Right lung (tissue), 10 donors: ENCODE data around the gene SRRM5. TPM values are rescaled to one million over a fixed set of nuclear protein-coding genes. Genes with fewer than 3 reads are reported as not detected.
A peak's percentile ranks its signal among the peaks of the same experiment; 100 is the strongest.
"Not testable (repeated sequence)": the region's sequence is repeated elsewhere in the genome, so short reads cannot be mapped to it uniquely, and the experiment has no call there.

ENCODE experiments used
- DNase-seq, 2 donors: peaks; one replicate each; pipeline ENCODE4 v3.0.0-alpha.2; 2013
- long read RNA-seq, 8 donors: transcript quantifications; one replicate each; lab custom pipeline, GENCODE V29; 2026
- polyA plus RNA-seq, 5 donors: library from polyadenylated mRNA; unstranded; fragments of 120-200 nt; gene quantifications; one replicate each; pipeline versions ENCODE4 v1.2.1 to v1.2.3, GENCODE V29; 2013; ENCODE audit warnings: inconsistent platforms in 1 of 5, low replicate concordance in 1 of 5; ENCODE audit not compliant: insufficient read length in 5 of 5, insufficient read depth in 1 of 5

The SRRM5 gene, protein sequence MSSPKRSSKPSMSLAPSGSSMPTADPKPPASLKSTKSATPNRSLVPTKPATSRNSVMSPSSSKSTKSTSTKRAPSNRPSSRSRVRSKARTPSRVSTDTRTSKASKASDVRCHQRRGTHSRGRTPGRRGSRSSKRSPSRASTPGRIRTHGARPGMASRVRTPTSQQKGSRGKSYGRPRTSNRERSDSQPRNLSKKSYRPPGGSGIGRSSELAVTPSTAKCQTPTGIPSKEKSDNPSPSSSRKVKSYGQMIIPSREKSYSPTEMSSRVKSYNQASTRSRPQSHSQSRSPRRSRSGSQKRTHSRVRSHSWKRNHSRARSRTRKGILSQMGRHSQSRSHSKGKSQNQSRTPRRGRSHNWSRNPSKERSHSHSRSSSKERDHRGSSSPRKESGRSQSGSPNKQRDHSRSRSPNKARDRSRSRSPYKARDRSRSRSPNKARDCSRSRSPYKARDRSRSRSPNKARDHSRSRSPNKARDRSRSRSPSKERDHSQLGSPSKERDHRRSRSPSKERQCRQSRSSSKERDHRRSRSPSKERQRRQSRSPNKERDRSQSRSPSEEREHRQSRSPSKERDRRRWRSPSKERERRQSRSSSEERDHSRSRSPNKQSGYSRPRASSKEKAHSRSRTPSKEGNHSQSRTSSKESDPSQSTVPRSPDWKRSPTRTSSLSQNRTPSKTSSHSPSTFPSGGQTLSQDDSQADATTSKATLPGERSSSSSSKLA
- 1 to 10 TPM; 1.6 to 3.0 (median 1.7) TPM for polyA plus RNA-seq
- long read RNA-seq, donor 1, partial matches to known transcripts, result 58 of 231 reads
- long read RNA-seq, donor 1, other reads (novel, unspliced or antisense), result 169 of 231 reads
- long read RNA-seq, donor 2, partial matches to known transcripts, result 31 of 135 reads
- long read RNA-seq, donor 2, other reads (novel, unspliced or antisense), result 102 of 135 reads
- long read RNA-seq, donor 3, partial matches to known transcripts, result 0 of 4 reads
- long read RNA-seq, donor 3, other reads (novel, unspliced or antisense), result 0 of 4 reads
- long read RNA-seq, donor 4, partial matches to known transcripts, result 166 of 166 reads
- long read RNA-seq, donor 4, other reads (novel, unspliced or antisense), result 0 of 166 reads
- long read RNA-seq, donor 5, partial matches to known transcripts, result 0 of 2 reads
- long read RNA-seq, donor 5, other reads (novel, unspliced or antisense), result 0 of 2 reads
- long read RNA-seq, donor 6, result 0 reads
- long read RNA-seq, donor 7, partial matches to known transcripts, result 200 of 428 reads
- long read RNA-seq, donor 7, other reads (novel, unspliced or antisense), result 227 of 428 reads
- long read RNA-seq, donor 8, partial matches to known transcripts, result 30 of 114 reads
- long read RNA-seq, donor 8, other reads (novel, unspliced or antisense), result 84 of 114 reads

DNA sequence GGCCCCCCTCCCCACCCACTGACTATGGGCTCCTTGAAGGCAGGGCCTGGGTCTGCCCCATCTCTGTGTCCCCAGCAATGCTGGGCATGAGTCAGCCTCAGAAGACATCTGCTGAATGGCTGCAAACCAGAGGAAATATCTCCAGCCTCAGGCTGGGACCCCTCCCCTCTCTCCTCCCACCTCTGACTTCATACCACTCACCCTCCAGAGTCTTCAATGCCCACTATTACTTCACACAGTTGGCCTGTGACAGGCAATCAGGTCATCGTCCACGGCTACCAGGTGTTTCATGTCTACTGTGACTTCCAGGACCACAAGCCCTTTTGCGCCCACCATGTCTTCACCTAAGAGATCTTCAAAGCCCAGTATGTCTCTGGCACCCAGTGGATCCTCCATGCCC lies at the start of gene SRRM5:
TSS of gene SRRM5 (plus strand) at position 301 of the 400 bp plus-strand sequence. CDS start at position 335, 34 bp downstream.
- DNase-seq, result no peak

DNA sequence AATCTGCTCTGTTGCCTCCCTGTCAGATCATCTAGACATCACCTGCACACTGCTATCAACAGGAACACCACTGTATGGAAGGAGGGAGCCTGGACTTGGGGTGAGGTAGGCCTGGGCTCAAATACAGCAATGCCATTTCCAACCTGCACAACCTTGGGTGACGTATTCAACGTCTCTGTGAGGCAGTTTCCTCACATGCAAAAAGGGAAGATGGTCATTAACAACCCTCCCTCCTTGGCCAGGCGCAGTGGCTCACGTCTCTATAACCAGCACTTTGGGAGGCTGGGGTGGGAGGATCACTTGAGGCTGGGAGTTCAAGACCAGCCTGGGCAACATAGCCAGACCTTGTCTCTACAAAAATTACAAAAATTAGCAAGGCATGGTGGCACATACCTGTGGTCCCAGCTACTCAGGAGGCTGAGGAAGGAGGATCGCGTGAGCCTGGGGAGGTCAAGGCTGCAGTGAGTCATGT lies 49.6 kb upstream of the SRRM5 start:
- no peak for DNase-seq

DNA sequence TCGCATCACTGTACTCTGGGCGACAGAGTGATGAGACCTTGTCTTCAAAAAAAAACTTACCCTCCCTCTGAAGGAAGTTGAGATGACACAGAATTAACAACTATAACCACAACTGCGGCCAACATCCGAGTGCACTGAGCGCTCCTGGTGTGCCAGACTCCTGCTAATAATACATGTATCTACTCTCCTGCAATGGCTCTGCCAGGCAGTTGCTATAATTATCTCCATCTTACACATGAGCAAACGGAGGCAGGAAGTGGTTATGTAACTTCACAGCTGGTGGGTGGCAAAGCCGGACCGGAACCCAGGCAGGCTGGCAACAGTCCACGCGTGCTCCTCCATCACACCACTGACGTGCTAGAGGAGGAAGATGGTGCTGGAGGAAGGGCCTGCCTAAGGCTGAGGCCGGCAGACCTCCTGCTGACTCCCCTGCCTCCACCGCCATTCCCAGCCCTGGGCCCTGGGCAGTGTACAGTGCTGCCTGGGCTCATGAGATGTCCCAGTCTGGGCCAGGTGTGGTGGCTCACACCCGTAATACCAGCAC lies 49.1 kb upstream of the SRRM5 start:
- peak in 1 of 2 donors; percentile 31 for DNase-seq

DNA sequence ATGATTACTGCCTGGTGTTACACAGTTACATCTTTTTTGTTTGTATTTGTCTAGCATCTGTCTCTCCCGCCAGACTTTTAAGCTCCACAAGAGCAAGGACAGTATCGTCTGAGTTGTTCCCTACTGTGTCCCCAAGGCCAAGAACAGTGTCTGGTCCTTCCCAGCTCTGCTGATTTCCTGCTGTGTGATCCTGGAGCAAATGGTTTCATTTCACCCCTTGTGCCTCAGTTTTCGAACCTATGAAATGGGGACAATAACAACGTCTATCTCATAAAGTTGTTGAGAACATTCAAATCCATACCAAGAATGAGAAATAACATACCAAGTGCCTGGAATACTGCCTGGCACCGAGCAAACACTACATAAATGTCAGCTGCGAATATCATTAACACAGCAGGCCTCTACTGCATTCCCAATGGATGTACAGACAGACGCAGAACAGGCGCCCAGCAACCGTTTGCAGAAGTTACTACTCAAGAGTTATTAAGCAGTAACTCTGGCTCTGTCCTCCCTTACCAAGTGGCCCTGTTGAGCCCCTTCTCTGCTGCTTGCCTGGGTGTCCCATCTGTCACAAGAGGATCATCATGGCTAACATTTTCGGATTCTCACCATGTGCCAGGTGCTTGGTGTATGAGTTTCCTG lies 48.0 kb upstream of the SRRM5 start:
- no peak for DNase-seq

DNA sequence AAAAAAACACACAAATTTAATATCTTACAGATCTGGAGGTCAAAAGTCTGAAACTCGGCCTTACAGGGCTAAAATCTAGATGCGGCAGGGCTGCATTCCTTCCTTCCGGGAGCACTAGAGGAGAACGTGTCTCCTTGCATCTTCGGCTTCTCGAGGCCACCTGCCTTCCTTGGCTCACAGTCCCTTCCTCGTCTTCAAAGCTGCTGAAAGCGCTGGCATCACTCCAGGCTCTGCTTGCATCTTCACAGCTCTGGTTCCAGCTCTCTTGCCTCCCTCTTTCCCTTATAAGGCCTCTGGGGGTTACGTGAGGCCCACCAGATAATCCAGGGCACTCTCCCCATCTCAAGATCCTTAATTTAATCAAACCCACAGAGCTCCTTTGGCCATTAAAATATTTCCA lies 47.1 kb upstream of the SRRM5 start:
- no peak for DNase-seq

DNA sequence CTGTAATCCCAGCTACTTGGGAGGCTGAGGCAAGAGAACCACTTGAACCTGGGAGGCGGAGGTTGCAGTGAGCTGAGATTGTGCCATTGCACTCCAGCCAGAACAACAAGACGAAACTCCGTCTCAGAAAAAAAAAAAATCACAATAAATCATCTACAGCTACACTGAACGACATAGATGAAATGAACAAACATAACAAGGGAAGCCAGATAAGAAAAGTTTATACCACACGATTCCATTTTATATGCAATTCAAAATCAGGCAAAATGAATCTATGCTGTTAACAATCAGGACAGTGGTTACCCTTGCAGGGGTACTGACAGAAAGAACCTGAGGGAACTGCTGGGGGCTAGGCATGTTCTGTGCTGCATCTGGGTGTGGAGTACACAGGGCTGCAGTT lies 42.2 kb upstream of the SRRM5 start:
- DNase-seq, result no peak

DNA sequence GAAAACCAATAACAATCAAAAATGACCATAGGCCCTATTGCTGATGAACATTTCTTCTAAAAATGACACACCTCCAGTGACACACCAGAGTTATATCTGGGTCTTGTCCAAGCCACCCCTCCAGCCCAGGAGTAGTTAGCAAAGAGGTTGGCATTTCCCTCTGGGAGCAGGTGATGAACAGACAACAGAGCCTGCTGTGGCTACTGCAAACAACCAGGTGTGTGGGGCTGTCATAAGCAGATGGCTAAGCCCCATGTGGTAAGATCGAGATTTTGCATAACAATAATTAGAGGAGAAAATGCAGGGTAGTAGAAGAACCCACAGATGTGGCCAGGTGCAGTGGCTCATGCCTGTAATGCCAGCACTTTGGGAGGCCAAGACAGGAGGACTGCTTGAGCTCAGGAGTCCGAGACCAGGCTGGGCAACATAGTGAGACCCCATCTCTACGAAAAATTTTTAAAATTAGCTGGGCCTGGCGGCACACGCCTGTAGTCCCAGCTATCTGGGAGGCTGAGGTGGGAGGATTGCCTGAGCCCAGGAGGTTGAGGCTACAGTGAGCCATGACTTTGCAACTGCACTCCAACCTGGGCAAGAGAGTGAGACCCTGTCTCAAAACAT lies 41.6 kb upstream of the SRRM5 start:
- no peak for DNase-seq

DNA sequence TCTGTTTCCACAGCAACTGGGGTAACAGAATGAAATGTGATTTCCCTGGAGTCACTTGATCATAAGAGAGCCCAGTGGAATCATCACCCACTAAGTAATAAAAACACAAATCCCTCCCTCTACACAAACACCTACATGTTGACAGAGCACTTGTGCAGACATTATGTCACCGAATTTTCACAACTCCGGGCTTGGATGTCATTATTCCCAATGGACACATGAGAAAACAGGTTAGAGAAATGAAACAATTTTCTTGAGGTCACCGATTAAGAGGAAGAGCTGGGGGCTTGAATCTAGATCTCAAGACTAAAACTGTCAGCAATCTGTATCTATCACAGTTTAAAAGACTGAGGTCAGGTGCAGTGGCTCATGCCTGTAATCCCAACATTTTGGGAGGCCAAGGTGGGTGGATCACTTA lies 39.7 kb upstream of the SRRM5 start:
- no peak for DNase-seq

DNA sequence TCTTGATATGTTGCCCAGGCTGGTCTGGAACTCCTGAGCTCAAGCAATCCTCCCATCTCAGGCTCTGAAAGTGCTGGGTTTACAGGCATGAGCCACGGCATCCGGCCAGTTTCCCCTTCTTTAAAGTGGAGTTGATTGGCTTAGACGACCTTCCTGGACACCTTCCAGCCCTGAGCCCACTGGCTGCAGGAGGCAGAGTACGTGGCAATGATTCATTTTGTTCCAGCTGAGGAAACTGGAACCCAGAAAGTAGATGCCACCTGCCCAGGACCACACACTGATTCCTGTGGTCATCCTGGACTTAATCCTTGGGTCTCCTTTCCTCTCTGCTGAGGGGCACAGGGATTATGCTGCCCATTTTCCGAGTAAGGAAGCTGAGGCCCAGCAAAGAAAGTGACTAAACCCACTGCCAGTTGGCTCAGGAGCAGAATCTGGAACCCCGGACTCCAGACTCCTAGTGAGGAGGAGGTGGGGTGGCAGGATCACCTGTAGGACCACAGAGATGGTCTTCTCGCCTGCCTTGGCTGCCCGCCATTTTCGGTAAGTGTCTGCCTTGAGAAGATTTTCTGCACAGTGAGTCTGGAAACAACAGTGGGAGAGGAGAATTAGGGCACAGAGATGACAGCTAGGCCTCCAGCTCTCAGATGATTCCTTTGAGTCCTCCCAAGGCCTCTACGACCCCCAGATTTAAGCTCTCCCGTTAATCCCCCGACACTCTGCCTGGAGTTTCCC lies 37.3 kb upstream of the SRRM5 start:
- DNase-seq, result no peak

DNA sequence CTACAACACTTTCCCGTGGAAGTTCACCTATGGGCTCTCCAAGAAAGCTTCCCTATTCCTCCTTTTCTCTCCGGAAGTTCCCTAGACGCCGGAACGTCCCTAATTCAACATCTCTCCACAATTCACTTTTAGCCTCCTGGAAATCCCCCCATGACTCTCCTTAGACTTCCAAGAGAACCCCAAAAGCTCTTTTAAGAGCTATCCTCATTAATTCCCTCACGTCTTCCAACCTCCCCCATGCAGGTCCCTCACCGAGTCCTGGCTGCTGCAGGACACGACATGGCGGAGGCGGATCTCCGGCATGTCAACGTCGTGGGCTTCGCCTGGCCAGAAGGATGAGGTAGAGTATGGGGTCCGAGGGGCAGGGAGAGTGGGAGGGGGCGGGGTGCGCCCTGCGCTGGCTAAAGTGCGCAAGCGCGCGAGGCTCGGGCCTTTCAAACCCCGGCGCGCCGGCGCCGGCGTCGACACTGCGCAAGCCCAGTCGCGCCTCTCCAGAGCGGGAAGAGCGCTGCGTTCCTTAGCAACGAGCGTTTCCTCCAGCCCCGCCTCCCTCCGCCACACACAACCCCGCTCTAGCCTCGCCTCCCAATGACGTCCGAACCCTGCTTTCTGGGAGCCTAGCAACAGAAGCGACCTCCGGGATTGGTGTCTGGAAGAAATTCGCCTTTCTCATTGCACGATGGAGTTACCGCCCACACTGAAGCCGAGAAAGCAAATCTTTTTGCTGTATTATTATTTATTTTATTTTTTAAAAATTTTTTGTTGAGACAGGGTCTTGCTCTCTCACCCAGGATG lies 36.5 kb upstream of the SRRM5 start, which contains the start of the genes PINLYP and XRCC1:
TSS of gene PINLYP (plus strand) at position 646 of the 795 bp plus-strand sequence. CDS start 1,391 bp downstream, outside the sequence.
TSS of gene XRCC1 (minus strand) at position 372 of the 795 bp plus-strand sequence. CDS start at position 303, 69 bp downstream.
- DNase-seq, result peak; percentile 98 to 99

DNA sequence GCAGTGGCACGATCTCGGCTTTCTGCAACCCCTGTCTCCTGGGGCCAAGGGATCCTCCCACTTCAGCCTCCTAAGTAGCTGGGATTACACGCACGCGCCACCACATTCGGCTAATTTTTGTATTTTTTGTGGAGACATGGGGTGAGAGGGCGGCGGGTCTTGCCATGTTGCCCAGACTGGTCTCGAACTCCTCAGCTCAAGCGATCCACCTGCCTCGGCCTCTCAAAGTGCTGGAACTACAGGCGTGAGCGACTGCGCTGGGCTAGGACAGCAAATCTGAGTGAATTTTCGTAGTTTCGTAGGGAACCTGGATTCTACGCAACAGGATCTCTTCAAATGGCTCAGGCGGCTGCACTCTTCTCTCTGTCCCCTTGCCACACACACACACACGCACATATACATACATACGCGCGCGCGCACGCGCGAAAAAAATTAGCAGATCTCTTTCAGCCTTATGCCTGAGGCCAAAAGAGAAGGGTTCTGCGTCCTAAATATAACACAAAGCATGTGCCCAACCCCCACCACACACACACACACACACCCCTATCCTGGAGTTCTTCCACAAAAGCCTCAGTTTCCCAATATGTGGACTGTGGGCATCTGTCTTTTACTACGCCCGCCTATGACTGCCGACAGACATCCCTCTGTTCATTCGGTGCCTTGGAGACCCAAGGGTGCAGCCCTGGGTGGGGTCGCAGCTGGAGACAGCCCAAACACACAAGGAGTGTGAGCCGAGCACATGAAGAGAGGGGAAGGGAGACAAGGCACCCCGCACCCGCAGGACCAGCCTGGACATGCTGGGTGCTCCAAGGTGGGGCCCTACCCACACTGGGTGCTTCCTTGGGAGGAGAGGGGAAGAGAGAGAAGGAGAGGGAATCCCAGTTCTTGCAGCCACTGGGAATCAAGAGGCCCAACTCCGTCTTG lies 35.7 kb upstream of the SRRM5 start:
- DNase-seq, result peak in 1 of 2 donors; percentile 25

DNA sequence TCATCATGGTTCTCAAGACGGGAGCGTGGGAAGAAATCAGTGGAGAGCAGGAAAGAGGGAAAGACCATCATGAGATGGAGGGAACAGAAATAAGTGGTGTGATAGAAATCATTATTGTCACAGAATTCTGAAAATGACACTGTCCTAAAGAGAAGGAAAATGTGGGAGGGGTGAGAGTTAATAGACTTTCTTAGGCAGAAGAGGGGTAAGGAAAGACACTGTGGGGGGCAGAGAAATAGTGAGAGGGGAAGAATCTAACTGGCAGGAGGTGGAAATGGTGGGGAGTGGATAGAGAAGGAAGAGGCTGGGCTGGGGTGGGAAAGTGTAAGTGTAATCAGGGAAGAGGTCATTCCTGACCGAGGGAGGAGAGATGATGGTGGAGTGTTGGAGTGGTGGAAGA lies 33.1 kb upstream of the SRRM5 start:
- DNase-seq, result no peak

DNA sequence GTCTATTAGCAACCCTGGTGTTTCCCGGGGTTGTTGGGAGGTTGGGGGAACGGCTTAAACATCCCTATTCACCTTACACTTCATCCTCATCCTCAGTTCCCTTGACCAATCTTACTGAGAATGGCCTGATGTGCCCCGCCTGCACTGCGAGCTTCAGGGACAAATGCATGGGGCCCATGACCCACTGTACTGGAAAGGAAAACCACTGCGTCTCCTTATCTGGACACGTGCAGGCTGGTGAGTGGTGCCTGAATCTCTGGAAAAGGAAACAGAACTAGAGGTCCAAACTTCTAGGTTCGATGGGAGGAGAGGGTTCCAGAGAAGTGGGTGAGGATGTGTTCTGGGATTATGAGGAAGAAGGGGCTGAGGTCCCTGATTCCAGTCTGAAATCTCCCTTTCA lies 30.4 kb upstream of the SRRM5 start:
- no peak for DNase-seq

DNA sequence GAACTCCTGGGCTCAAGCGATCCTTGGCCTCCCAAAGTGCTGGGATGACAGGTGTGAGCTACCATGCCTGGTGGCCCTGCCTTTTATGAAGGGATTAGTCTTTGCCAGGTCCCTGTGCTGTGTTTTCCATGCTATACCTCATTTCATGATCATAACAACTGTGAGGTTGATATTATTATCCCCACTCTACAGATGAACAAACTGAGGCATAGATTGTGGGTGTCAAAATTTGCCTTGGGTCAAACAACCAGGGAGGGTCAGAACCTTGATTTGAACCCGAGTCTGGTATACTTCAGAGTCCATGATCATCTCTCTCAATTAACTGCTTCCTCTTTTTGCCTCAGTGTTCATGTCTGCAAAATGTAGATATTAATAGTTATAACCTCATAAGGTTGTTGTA lies 29.4 kb upstream of the SRRM5 start:
- DNase-seq, result no peak

DNA sequence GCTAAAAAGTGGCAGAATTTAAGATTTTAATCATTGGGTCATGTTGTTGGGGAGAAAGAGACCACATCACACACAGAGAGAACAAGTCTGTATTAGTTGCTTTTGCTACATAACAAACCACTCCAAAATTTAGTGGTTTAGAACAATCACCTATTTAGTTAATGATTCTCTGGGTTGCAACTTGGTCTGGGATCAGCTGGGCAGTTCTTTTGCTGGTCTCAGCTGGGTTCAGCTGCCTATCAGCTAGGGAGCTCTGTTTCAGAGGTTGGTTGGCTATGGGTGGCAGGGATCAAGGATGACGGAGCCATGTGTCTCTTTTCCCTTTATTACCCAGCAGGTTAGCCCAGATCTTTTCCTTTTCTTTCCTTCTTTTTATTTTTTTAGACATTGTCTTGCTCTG lies 27.4 kb upstream of the SRRM5 start:
- no peak for DNase-seq

DNA sequence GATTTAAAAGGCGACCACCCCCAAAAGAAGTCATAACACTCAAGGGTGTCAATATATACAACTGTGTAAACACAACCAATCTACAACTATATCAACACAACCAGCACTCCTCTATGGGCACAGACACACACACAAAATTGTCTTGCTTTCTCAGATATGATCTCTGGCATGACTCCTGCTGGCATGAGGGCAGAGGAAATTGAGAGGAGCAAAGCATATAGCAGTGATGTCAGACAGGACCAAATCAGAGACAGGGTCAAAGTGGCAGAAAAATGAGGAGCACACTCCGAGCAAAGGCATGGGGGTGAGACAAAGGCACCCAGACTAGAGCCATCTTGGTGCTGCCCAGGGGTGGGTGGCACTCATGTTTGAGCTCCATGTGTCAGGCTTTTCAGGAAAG lies 25.5 kb upstream of the SRRM5 start:
- no peak for DNase-seq

DNA sequence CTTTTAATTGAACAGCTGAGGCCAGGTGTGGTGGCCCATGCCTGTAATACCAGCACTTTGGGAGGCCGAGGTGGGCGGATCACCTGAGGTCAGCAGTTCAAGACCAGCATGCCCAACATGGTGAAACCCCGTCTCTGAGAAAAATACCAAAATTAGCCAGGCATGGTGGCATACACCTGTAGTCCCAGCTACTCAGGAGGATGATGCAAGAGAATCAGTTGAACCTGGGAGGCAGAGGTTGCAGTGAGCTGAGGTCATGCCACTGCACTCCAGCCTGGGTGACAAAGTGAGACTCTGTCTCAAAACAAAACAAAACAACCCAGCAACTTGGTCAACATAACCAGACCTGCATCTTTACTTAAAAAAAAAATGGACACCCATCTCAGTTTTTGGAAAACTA lies 24.9 kb upstream of the SRRM5 start:
- not testable (repeated sequence) for DNase-seq
